Left kidney (tissue), 8 donors: ENCODE results near the gene CFP. TPM values are rescaled to one million over a fixed set of nuclear protein-coding genes. Genes with fewer than 3 reads are reported as not detected.
"Not testable (repeated sequence)": the region's sequence is repeated elsewhere in the genome, so short reads cannot be mapped to it uniquely, and the experiment has no call there.

ENCODE experiments used
- DNase-seq: peaks from one replicate; pipeline ENCODE4 v3.0.0-alpha.2; 2013
- long read RNA-seq, 8 donors: transcript quantifications; one replicate each; lab custom pipeline, GENCODE V29; 2026
- polyA plus RNA-seq: library from polyadenylated mRNA; unstranded; fragments of 120-200 nt; gene quantifications from one replicate; pipeline ENCODE4 v1.2.1, GENCODE V29; 2013; ENCODE audit not compliant: insufficient read length

The CFP gene
- 0.85 TPM for polyA plus RNA-seq
- long read RNA-seq, donor 1, partial matches to known transcripts = 0 of 1 reads
- long read RNA-seq, donor 1, other reads (novel, unspliced or antisense) = 0 of 1 reads
- long read RNA-seq, donor 2 = 0 reads
- long read RNA-seq, donor 3, partial matches to known transcripts = 0 of 2 reads
- long read RNA-seq, donor 3, other reads (novel, unspliced or antisense) = 0 of 2 reads
- long read RNA-seq, donor 4 = 0 reads
- long read RNA-seq, donor 5 = 0 reads
- long read RNA-seq, donor 6 = 0 reads
- long read RNA-seq, donor 7 = 0 reads
- long read RNA-seq, donor 8 = 0 reads

DNA sequence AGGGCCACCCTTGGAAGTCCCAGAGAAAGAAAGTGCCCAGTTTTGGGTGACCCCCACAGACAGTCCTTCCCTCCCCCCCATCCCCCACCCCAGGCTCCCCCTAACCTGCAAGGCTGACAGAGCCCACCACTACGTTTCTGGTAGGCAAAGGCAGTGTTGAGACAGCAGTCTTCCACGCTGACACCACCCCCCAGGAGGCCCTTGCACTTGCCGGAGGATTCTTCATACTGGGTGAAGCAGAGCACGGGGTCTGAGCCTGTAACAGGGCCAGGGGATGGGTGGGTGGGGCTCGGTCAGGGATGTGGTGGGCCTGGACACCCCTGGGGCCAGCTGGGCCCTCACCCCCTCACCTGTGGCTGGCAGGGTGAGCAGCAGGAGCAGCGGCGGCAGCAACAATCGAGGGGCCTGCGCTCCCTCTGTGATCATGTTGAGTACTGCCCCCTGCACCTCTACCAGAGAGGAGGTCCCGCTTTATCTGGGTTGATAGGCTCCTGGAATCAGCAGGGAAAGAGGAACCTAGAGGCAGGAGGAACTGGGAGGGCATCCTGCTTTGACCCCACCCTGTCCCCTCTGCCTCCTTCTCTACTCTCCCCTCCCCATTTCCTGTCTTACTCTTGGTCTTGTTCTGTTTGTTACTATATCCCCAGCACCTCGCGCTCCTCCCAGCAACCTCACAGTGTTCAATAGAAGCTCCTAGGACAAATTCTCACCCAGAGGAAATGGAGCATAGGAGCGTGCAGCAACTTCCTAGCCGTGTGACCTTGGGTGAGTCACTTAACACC, at the start of gene CFP:
CFP (minus strand) TSS at position 512 of the 782 bp plus-strand sequence; CDS start at position 426, 86 bp downstream.
- no peak for DNase-seq

- not testable (repeated sequence) for DNase-seq
These were observed 46.5 kb upstream of the CFP start for GRCh38 chrX:47675959-47676859.

GRCh38 chrX:47674776-47675175, 45.0 kb upstream of the CFP start:
- no peak for DNase-seq

GRCh38 chrX:47665797-47666196, 36.1 kb upstream of the CFP start:
- DNase-seq = not testable (repeated sequence)

GRCh38 chrX:47664737-47665136, 35.0 kb upstream of the CFP start:
- no peak for DNase-seq

- DNase-seq = no peak
These were observed 32.5 kb upstream of the CFP start for GRCh38 chrX:47662144-47662657.

GRCh38 chrX:47661539-47661938, 31.8 kb upstream of the CFP start:
- no peak for DNase-seq

GRCh38 chrX:47659421-47659726, 29.6 kb upstream of the CFP start:
- no peak for DNase-seq

GRCh38 chrX:47658684-47659420, 29.1 kb upstream of the CFP start, which contains the start of gene UXT:
Gene UXT, minus strand, starts transcription at chrX:47659180. Its CDS starts 253 bp downstream, at chrX:47658927.
- DNase-seq = peak; percentile 87

DNA sequence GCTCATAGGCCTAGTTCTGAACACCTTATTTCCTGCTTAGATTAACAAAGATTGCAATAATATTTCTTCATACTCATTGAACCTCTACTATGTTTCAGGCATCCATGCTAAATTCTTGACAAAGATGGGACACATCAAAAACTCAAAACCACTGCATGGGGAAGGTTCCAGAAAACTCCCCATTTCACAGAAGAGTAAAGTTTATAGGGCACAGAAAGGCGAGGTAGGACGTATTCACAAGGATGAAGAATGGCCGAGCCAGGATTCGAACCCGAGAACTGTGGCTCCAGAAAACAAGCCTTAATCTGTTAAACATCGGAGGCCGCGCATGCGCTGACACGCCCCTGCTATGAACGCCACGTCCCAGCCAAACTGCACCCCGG, 28.6 kb upstream of the CFP start:
- DNase-seq = no peak

GRCh38 chrX:47651043-47651905, 21.5 kb upstream of the CFP start:
- DNase-seq = no peak

GRCh38 chrX:47650164-47651042, 20.7 kb upstream of the CFP start, which contains the start of gene ELK1:
Gene ELK1, minus strand, starts transcription at chrX:47650563. Its CDS starts 9,122 bp downstream, at chrX:47641441.
- peak; percentile 94 for DNase-seq

GRCh38 chrX:47649781-47650163, 20.0 kb upstream of the CFP start:
- no peak for DNase-seq

DNA sequence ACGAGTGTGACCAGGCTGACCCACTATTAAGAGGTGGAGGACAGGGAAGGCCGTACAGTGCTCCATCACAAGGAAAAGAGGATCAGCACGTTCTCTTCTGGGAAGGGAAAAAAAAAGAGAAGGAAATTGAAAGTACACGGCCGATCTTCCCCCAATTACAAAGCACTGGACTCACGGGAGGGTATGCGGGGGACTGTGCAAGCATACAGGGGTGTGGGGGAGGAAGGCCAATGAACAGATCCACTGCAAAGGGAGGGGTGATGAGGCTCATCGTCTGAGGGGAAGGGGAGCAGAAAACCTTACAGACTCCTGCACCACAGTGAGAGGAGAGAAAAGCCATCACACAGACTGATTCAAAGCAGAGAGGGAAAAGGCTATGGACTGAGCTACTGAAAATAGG, 19.5 kb upstream of the CFP start:
- no peak for DNase-seq

- no peak for DNase-seq
These were observed 18.6 kb upstream of the CFP start for GRCh38 chrX:47648376-47648775.

GRCh38 chrX:47646636-47647035, 16.9 kb upstream of the CFP start:
- DNase-seq = no peak

- DNase-seq = no peak
These were observed 15.8 kb upstream of the CFP start for GRCh38 chrX:47645530-47645929.

DNA sequence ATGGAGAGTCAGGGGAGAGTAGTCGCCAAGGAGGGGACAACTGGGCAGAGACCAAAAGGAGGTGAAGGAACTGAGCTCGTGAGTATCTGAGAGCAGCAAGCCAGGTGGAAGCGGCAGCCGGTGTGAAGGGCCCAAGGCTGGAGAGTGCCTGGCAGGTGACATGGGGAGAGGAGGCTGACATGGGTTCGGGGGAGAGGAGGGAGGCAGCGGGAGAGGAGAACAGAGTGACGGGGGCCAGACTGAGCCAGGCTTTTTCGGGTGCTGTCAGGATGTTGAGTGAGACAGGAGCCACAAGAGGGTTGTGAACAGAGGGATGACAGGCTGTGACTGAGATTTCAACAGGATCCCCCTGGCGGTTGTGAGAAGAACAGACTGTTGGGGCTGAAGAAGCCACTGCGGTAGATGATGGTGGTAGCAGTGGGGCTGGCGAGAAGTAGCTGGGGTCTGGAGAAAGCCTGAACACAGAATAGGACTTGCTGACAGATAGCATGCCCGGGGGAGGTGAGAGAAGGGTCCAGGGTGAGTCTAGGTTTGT, 14.9 kb upstream of the CFP start:
- no peak for DNase-seq

DNA sequence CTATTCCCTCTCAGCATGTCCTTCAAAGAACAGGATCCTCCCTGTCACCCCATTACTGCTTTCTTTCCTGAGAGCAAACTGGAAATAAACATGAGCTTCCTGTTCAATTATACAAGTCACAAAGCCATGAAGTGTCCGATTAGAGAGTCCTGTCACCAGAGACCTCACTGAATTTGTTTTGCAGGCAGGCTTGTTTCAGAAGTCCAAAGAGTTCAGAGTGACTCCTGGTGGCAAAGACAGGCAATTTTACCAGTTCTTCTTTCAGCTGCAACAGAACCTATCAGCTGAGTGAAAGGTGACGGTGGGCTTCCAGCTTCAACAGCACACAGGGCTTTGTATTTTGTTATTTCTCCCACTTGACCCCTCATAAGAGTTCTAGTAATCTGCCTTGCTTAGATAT, 14.2 kb upstream of the CFP start:
- DNase-seq = no peak
